Effector memory CD4-positive, alpha-beta T cell (primary cell): ENCODE measurements around the gene ANKRD30A.
"Not testable (repeated sequence)": the region's sequence is repeated elsewhere in the genome, so short reads cannot be mapped to it uniquely, and the experiment has no call there.

Experiments
- DNase-seq, 3 donors: peaks; one replicate each; pipeline ENCODE4 v3.0.0-alpha.2; 2020
- H3K27ac ChIP-seq: 2 replicates; pipeline ENCODE4 v1.7.0; 2013; ENCODE audit warnings: mild to moderate bottlenecking, low read length, moderate library complexity; ENCODE audit not compliant: insufficient read depth, poor library complexity, severe bottlenecking
- H3K27me3 ChIP-seq: replicated peaks from 2 replicates; pipeline ENCODE4 v1.7.0; 2013; ENCODE audit warnings: mild to moderate bottlenecking, low read length; ENCODE audit not compliant: insufficient read depth, control insufficient read depth, poor library complexity, severe bottlenecking
- H3K36me3 ChIP-seq: 2 replicates; pipeline ENCODE4 v1.7.0; 2013; ENCODE audit warnings: mild to moderate bottlenecking, low read length, moderate library complexity; ENCODE audit not compliant: control insufficient read depth, insufficient read depth
- H3K4me1 ChIP-seq: 2 replicates; pipeline ENCODE4 v1.7.0; 2013; ENCODE audit warnings: low read length, mild to moderate bottlenecking; ENCODE audit not compliant: control insufficient read depth, insufficient read depth, poor library complexity, severe bottlenecking
- H3K4me3 ChIP-seq: 2 replicates; pipeline ENCODE4 v1.7.0; 2013; ENCODE audit warnings: low read length, low read depth, mild to moderate bottlenecking; ENCODE audit not compliant: insufficient read depth, poor library complexity, severe bottlenecking
- H3K9me3 ChIP-seq: 2 replicates; pipeline ENCODE4 v1.7.0; 2013; ENCODE audit warnings: mild to moderate bottlenecking, low read length, moderate library complexity; ENCODE audit not compliant: control insufficient read depth

The ANKRD30A gene

DNA sequence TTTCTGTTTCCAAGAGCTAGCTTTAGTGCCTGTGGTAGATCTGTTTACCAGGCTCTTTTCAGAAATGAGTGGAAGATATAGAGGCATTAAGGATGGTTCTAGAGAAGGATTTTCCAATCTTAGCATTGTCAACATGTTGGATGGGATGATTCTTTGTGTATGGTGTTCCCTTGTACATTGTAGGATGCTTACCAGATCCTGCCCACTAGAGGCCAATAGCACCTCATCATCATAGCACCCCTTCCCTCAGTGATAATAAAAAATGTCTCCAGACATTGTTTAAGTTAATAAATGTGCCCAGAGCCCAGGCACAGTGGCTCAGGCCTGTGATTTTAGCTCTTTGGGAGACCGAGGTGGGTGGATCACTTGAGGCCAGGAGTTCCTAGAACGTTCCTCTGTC lies 121.2 kb downstream of the ANKRD30A start:
- no peak for DNase-seq
- Histone ChIP-seq H3K27me3 (no peaks in the 10 kb centered on the region), H3K9me3 (no peaks in the 10 kb centered on the region), H3K4me3 (no peak overlapping the region), H3K4me1 (no peaks in the 10 kb centered on the region), H3K36me3 (no peaks in the 10 kb centered on the region), H3K27ac (no peak overlapping the region)

DNA sequence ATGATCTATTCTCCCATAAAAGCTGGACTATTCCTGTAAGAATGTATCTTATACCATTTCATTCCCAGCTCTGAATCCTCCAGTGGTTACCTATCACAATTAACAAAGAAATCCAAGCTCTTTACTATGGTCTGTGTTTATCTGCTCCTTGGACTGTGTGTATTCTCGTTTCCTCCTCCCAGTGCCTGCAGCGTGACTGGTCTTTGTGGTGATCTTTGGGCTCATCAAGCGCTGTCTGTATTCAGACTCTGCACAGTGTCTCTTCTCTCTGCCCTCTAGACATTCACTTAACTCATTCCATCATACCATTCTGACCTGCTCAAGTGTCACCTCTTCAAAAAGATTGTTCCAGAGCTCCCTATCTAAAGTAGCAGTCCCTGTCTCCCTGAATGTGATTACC lies 130.4 kb downstream of the ANKRD30A start:
- not testable (repeated sequence) for H3K27me3 ChIP-seq, H3K36me3 ChIP-seq, H3K4me3 ChIP-seq, H3K4me1 ChIP-seq, DNase-seq, H3K9me3 ChIP-seq, H3K27ac ChIP-seq

DNA sequence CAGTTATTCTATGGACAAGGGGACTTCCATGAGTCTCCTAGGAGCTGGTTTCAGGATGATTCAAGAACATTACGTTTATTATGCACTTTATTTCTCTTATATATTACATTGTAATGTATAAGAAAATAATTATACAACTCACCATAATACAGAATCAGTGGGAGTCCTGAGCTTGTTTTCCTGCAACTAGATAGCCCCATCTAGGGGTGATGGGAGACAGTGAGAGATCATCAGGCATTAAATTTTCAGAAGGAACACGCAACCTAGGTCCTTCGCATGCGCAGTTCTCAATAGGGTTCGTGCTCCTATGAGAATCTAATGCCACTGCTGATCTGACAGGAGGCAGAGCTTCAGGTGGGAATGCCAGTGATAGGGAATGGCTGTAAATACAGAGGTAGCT lies 137.9 kb downstream of the ANKRD30A start:
- Histone ChIP-seq H3K36me3 (no peaks in the 10 kb centered on the region), H3K27ac (no peak overlapping the region), H3K9me3 (no peaks in the 10 kb centered on the region), H3K27me3 (no peaks in the 10 kb centered on the region), H3K4me3 (no peak overlapping the region), H3K4me1 (no peaks in the 10 kb centered on the region)
- DNase-seq: no peak

DNA sequence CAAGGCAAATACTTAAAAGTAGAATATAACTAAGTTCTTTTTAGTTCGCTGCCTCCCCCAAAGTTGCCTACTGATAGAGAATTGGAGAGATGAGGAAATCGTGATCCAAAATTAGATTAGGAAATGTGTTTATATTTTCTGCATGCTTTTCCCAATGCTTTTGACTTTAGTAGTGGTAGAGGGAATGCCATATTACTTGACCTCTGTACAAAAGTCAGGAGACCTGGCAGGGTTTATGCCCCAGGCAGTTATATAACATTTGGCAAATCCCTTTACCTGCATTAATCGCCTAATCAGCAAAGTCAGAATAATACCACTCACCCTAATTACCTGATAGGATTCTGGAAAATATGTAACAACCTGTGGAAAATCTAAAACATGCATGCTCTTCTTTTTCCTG lies 142.9 kb downstream of the ANKRD30A start:
- Histone ChIP-seq H3K36me3 (no peaks in the 10 kb centered on the region), H3K27ac (no peak overlapping the region), H3K27me3 (no peaks in the 10 kb centered on the region), H3K9me3 (no peaks in the 10 kb centered on the region), H3K4me3 (no peak overlapping the region), H3K4me1 (no peaks in the 10 kb centered on the region)
- DNase-seq: no peak

DNA sequence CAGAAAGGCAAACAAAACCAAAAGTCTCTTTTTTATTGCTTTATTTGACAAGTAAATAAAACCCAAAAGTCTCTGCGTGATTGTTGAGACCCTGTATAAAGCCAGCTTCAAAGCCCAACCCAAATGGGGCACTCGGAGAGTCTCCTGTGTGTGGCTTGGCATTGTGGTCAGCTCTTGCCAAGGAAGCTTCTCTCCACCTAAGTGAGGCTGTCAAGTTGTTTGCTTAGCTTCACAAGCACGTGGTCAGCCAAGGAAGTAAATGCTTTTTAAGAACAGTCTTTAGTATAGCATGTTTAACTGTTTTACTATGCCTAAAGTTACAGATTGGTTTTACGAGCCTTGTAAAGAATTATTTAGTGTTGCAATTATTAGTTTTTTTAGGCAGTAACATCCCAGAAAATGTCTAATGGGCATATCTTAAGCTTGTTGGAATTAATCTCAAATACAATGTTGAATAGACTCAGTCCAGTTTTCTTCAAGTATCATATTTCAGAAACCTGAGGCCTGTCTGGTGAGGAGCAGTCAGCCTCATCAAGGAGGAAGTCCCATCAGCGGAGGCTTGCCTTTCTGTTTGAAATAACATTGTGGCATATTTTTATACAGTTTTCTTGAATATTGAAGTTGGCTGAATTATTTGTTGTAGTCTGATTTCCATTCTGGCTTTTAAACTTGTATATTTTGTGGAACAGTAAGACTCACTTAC lies 144.3 kb downstream of the ANKRD30A start:
- H3K36me3 ChIP-seq: no peaks in the 10 kb centered on the region
- no peaks in the 10 kb centered on the region for H3K9me3 ChIP-seq
- no peaks in the 10 kb centered on the region for H3K27me3 ChIP-seq
- no peak for DNase-seq
- no peak overlapping the region for H3K27ac ChIP-seq
- no peaks in the 10 kb centered on the region for H3K4me1 ChIP-seq
- H3K4me3 ChIP-seq: no peak overlapping the region

DNA sequence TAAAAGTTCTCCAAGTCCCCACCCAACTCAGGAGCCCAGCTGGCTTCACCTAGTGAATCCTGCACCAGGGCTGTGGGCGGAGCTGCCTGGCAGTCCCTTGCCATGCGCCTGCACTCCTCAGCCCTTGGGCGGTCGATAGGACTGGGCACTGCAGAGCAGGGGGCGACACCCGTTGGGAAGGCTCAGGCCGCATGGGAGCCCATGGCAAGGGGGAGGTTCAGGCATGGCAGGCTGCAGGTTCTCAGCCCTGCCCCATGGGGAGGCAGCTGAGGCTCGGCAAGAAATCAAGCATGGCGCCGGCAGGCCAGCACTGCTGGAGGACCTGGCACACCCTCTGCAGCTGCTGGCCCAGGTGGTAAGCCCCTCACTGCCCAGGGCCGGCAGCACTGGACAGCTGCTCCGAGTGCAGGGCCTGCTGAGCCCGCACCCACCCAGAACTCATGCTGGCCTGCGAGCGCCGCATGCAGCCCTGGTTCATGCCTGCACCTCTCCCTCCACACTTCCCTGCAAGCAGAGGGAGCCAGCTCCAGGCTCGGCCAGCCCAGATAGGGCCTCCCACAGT lies 149.9 kb downstream of the ANKRD30A start:
- Histone ChIP-seq H3K27ac (no peak overlapping the region), H3K36me3 (no peaks in the 10 kb centered on the region), H3K4me1 (no peaks in the 10 kb centered on the region), H3K9me3 (no peaks in the 10 kb centered on the region), H3K27me3 (no peaks in the 10 kb centered on the region), H3K4me3 (no peak overlapping the region)
- no peak for DNase-seq

DNA sequence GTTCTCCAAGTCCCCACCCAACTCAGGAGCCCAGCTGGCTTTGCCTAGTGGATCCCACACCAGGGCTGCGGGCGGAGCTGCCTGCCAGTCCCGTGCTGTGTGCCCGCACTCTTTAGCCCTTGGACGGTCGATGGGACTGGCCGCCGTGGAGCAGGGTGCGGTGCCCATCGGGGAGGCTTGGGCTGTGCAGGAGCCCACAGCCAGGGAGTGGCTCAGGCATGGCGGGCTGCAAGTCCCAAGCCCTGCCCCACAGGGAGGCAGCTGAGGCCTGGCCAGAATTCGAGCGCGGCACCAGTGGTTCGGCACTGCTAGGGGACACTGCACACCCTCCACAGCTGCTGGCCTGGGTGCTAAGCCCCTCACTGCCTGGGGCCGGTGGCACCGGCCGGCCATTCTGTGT lies 159.7 kb downstream of the ANKRD30A start:
- Histone ChIP-seq H3K4me1 (no peaks in the 10 kb centered on the region), H3K4me3 (no peak overlapping the region), H3K36me3 (no peaks in the 10 kb centered on the region), H3K9me3 (no peaks in the 10 kb centered on the region), H3K27ac (no peak overlapping the region), H3K27me3 (no peaks in the 10 kb centered on the region)
- no peak for DNase-seq

DNA sequence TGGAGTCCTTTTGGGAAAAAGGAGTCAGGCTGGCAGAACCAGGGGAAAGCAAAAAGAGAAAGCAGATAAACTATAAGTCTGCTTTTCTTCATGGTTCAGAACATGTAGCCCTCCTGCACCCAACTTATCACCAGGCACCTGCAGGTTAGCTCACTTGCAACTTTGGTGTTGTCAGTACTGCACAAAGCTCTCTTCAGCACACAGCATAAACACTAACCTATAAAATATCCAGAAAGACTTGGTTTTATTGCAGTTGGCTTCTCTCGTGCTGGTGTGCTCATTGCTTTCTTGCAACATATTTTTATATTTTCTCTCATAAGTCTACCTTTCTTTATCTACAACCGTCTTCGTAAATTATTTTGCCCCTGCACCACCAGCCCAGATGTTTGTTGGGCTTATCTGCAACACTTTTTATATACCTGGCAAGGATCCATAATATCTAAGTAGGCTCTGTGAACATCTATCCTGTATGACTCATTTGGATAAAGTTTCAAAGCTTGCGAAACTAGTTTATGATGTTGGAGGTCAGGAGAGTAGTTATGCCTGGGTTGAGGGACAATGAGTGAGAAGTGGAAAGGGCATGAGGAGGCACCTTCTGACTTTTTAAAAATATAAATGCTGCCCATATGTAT lies 164.6 kb downstream of the ANKRD30A start:
- no peak overlapping the region for H3K27ac ChIP-seq
- H3K36me3 ChIP-seq: no peaks in the 10 kb centered on the region
- H3K4me1 ChIP-seq: no peaks in the 10 kb centered on the region
- no peak for DNase-seq
- H3K27me3 ChIP-seq: no peaks in the 10 kb centered on the region
- H3K4me3 ChIP-seq: no peak overlapping the region
- no peaks in the 10 kb centered on the region for H3K9me3 ChIP-seq

DNA sequence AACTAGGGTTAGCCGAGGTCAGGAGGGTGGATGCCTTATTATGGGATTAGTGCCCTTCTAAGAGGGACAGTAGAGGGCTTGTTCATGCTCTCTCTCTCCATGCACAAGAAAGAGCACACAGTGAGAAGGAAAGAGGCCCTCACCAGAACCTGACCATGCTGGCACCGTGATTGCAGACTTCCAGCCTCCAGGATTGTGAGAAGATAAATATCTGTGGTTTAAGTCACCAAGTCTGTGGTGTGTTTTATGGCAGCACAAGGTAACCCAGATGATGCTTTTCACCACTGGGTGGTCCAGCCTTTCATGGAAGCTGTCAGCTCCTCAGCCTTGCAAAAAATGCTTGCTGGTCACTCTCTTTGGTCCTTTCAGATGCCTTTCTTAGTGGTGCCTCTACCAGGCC lies 175.9 kb downstream of the ANKRD30A start:
- DNase-seq: no peak
- H3K27ac ChIP-seq: no peak overlapping the region
- no peaks in the 10 kb centered on the region for H3K4me1 ChIP-seq
- no peak overlapping the region for H3K4me3 ChIP-seq
- H3K9me3 ChIP-seq: no peaks in the 10 kb centered on the region
- no peaks in the 10 kb centered on the region for H3K27me3 ChIP-seq
- H3K36me3 ChIP-seq: no peaks in the 10 kb centered on the region

DNA sequence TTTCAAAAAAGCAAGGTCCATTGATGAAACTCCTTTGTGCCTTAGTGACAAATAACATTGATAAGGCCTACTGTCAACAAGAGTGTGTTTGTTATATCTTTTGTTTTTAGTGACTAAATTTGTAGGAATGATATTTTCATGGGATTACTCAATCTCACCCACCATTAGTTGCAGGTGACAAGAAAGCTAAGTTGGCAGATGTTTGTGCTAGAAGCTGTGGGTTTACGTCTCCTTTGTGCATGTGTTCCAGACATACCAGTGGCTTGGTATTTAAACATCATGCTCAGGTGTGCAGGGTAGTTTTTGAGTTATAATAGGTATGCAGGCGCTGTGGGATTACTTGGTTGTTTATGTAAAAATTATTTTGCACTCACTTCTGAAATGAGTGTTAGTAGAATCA lies 178.6 kb downstream of the ANKRD30A start:
- H3K27me3 ChIP-seq: no peaks in the 10 kb centered on the region
- no peak for DNase-seq
- no peaks in the 10 kb centered on the region for H3K9me3 ChIP-seq
- H3K4me1 ChIP-seq: no peaks in the 10 kb centered on the region
- no peaks in the 10 kb centered on the region for H3K36me3 ChIP-seq
- H3K27ac ChIP-seq: no peak overlapping the region
- no peak overlapping the region for H3K4me3 ChIP-seq
